ENCODE results near the gene ZPLD1. TPM values are rescaled to one million over a fixed set of nuclear protein-coding genes. Genes with fewer than 3 reads are reported as not detected.

ZPLD1 gene
- total and polyA plus RNA-seq, 11 donors: 0.07 to 0.16 (median 0.13) TPM; not detected in 7

GRCh38 chr3:102454181-102454580 lies 19.4 kb downstream of the ZPLD1 start:
- TF ChIP-seq POLR2A (IDR thresholded peaks at IDR 0.05) (no peak), CTCF (IDR thresholded peaks at IDR 0.05) (no peak)
- H3K4me3 ChIP-seq: no peak overlapping the region
- intact Hi-C loops (cut with DNase I): no loop called here
- DNase-seq: no peak
- no peaks in the 10 kb centered on the region for H3K9me3 ChIP-seq
- WGBS, 4 donors: 59 to 68% (median 61%) methylated on average over 3 of the region's 3 CpGs
- H3K4me1 ChIP-seq: no peaks in the 10 kb centered on the region
- no peaks in the 10 kb centered on the region for H3K27me3 ChIP-seq
- no peak for ATAC-seq
- H3K36me3 ChIP-seq: no peaks in the 10 kb centered on the region
- no peak overlapping the region for H3K27ac ChIP-seq

GRCh38 chr3:102457644-102458043 lies 22.8 kb downstream of the ZPLD1 start:
- Histone ChIP-seq H3K9me3 (no peaks in the 10 kb centered on the region), H3K27ac (no peak overlapping the region), H3K4me1 (no peaks in the 10 kb centered on the region), H3K4me3 (no peak overlapping the region), H3K36me3 (no peaks in the 10 kb centered on the region), H3K27me3 (no peaks in the 10 kb centered on the region)
- WGBS, 4 donors: 58 to 78% (median 59%) methylated on average over 2 of the region's 2 CpGs
- intact Hi-C loops (cut with DNase I): no loop called here
- DNase-seq (no peak), ATAC-seq (no peak)
- TF ChIP-seq POLR2A (IDR thresholded peaks at IDR 0.05): no peak
- TF ChIP-seq CTCF (IDR thresholded peaks at IDR 0.05): no peak

- Histone ChIP-seq H3K36me3 (no peaks in the 10 kb centered on the region), H3K4me1 (no peaks in the 10 kb centered on the region), H3K27me3 (peaks cover 0 to 3% (median 0%) of the 10 kb centered on the region in 9 donors), H3K27ac (no peak overlapping the region), H3K9me3 (no peaks in the 10 kb centered on the region), H3K4me3 (no peak overlapping the region)
- intact Hi-C loops (cut with DNase I): no loop called here
- ATAC-seq (no peak), DNase-seq (no peak)
- no peak for TF ChIP-seq CTCF (IDR thresholded peaks at IDR 0.05)
- TF ChIP-seq POLR2A (IDR thresholded peaks at IDR 0.05): no peak
These were observed 25.8 kb downstream of the ZPLD1 start for GRCh38 chr3:102460579-102460978.

GRCh38 chr3:102464261-102464660 lies 29.4 kb downstream of the ZPLD1 start:
- Histone ChIP-seq H3K27ac (no peak overlapping the region), H3K27me3 (peaks cover 0 to 9% (median 0%) of the 10 kb centered on the region in 9 donors), H3K4me1 (no peaks in the 10 kb centered on the region), H3K4me3 (no peak overlapping the region), H3K9me3 (no peaks in the 10 kb centered on the region), H3K36me3 (no peaks in the 10 kb centered on the region)
- no peak for TF ChIP-seq POLR2A (IDR thresholded peaks at IDR 0.05)
- no peak for TF ChIP-seq CTCF (IDR thresholded peaks at IDR 0.05)
- WGBS, 4 donors: 92 to 98% (median 95%) methylated on average over 2 of the region's 2 CpGs
- DNase-seq (no peak), ATAC-seq (no peak)
- intact Hi-C loops (cut with DNase I): no loop called here

Measured in heart left ventricle (tissue), 16 donors.